HepG2 (cell line): ENCODE data around the gene C21orf58. TPM values are rescaled to one million over a fixed set of nuclear protein-coding genes. Genes with fewer than 3 reads are reported as not detected.
A peak's percentile ranks its signal among the peaks of the same experiment; 100 is the strongest.

Experiments
- ATF7-NPFF ChIP-seq: sonication (generic); formaldehyde crosslinking; IDR thresholded peaks from 2 replicates; pipeline ENCODE4 v1.8.1; 2023; ENCODE audit warnings: mild to moderate bottlenecking, low read depth, missing genetic modification reagents, moderate library complexity
- HDAC2 ChIP-seq: sonication (generic); formaldehyde crosslinking; IDR thresholded peaks from 2 replicates; pipeline ENCODE4 v1.4.0; 2020; ENCODE audit warnings: missing genetic modification reagents
- HNRNPL ChIP-seq: fragments of 200-400 bp; formaldehyde crosslinking; IDR thresholded peaks from 2 replicates; pipeline ENCODE4 v1.6.1; 2017; ENCODE audit warnings: mild to moderate bottlenecking, low read depth, low read length
- IRF2 ChIP-seq: IDR thresholded peaks from 2 replicates; pipeline ENCODE4 v1.6.1; 2018; ENCODE audit warnings: missing genetic modification reagents, missing compliant biosample characterization
- MXD4 ChIP-seq: IDR thresholded peaks from 2 replicates; pipeline ENCODE4 v1.6.1; 2016; ENCODE audit warnings: mild to moderate bottlenecking, missing biosample characterization, missing genetic modification reagents
- NFIC ChIP-seq: IDR thresholded peaks from 2 replicates; pipeline ENCODE4 v1.6.1; 2012; ENCODE audit warnings: mild to moderate bottlenecking, low read length, inconsistent platforms
- RARG ChIP-seq: sonication (generic); formaldehyde crosslinking; IDR thresholded peaks from 2 replicates; pipeline ENCODE4 v1.4.0; 2020; ENCODE audit warnings: low read depth, mild to moderate bottlenecking, missing genetic modification reagents
- RELA ChIP-seq: sonication (generic); formaldehyde crosslinking; IDR thresholded peaks from 2 replicates; pipeline ENCODE4 v1.4.0; 2020; ENCODE audit warnings: missing genetic modification reagents
- SALL2 ChIP-seq: sonication (generic); formaldehyde crosslinking; IDR thresholded peaks from 2 replicates; pipeline ENCODE4 v1.8.1; 2023; ENCODE audit warnings: mild to moderate bottlenecking, missing genetic modification reagents, inconsistent platforms
- TBP ChIP-seq: sonication (generic); formaldehyde crosslinking; IDR thresholded peaks from 2 replicates; pipeline ENCODE4 v1.5.0; 2020; ENCODE audit warnings: missing genetic modification reagents
- ZNF83 ChIP-seq: sonication (generic); formaldehyde crosslinking; IDR thresholded peaks from 2 replicates; pipeline ENCODE4 v1.4.0; 2020; ENCODE audit warnings: missing genetic modification reagents, mild to moderate bottlenecking, borderline replicate concordance
- polyA plus RNA-seq, 8 experiments: library from polyadenylated mRNA; depleted of rRNA in 3 of 8; stranded (reverse) in 7 of 8; unstranded in 1 of 8; fragments of >200 nt; fragmentation: Illumina TruSeq in 4 of 8; extraction: Trizol in 4 of 8; gene quantifications; 2 replicates each; pipeline versions ENCODE4 v1.2.1 to v1.2.3, GENCODE V29; 2011 to 2016; ENCODE audit warnings: low read depth in 4 of 8, missing spikeins in 1 of 8, mixed read lengths in 1 of 8; ENCODE audit not compliant: insufficient read depth in 1 of 8
- total RNA-seq, 5 experiments: library from RNA; depleted of rRNA; stranded (reverse); fragments of >200 nt; fragmentation: Illumina TruSeq; extraction: Trizol; gene quantifications; 2 replicates each; pipeline ENCODE4 v1.2.3, GENCODE V29; 2016; ENCODE audit warnings: low read depth in 1 of 5
- TF ChIP-seq, protein P1 (sequence below): sonication (generic); formaldehyde crosslinking; IDR thresholded peaks from 2 replicates; pipeline ENCODE4 v1.4.0; 2020; ENCODE audit warnings: mild to moderate bottlenecking, missing genetic modification reagents
- TF ChIP-seq, protein P2 (sequence below): sonication (generic); formaldehyde crosslinking; IDR thresholded peaks from 2 replicates; pipeline ENCODE4 v1.4.0; 2020; ENCODE audit warnings: missing genetic modification reagents, borderline replicate concordance
- TF ChIP-seq, protein P3 (sequence below): IDR thresholded peaks from 2 replicates; pipeline ENCODE4 v1.6.1; 2018; ENCODE audit warnings: missing genetic modification reagents, mild to moderate bottlenecking, missing compliant biosample characterization
- TF ChIP-seq, protein P4 (sequence below): sonication (generic); formaldehyde crosslinking; IDR thresholded peaks from 2 replicates; pipeline ENCODE4 v1.4.0; 2020; ENCODE audit warnings: mild to moderate bottlenecking, missing genetic modification reagents
- TF ChIP-seq, protein P5 (sequence below): sonication (generic); formaldehyde crosslinking; IDR thresholded peaks from 2 replicates; pipeline ENCODE4 v1.5.1; 2020; ENCODE audit warnings: mild to moderate bottlenecking, missing genetic modification reagents

Gene C21orf58
- total and polyA plus RNA-seq, 2 of the 13 experiments (the other 11 are each of a cell fraction or from before 2014, with no cell fraction given) = 3.5 to 6.8 TPM

DNA sequence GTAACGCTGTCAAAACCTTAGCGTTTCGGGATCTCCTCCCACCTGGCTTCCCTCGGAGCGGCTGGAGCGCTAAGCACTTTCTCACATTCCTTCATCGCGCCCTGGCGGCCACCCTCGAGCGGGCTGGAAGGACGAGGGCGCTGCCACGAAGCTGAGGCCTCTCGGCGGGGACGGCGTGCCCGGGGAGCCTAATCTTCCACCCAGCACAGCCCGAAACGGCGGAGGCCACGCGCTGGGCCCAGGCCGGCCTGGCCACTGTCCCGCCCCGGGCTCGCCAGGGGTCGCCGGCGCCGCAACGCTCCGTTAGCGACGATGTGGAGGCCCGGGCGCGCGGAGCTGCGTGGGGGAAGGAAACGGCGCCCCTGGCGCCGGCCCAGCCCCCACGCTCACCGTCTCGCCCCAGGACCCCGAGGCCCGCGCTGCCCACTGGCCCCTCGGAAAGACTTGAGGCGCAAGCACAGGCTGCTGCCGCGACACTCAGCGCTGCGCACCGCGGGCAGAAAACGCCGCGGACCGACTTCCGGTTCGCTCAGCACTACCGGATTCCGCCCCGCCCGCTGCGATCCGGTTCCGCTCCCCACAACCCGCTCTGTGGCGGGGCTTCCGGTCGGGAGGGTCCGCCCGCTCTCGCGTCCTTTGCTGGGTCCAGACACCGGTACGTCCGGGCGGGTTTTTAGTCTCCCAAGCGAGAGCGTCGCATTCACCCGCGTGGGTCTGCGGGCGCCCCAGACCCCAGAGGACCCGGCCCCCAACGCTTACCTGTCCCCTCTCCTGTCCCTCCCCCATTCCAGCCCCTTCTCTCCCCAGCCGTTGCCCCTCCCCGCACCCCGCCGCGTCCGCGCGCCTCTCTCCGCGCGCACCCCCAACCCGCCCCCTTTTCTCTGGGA lies 37.7 kb downstream of the C21orf58 start, which contains the start of gene YBEY (continued):
- TF ChIP-seq, protein P1, sequence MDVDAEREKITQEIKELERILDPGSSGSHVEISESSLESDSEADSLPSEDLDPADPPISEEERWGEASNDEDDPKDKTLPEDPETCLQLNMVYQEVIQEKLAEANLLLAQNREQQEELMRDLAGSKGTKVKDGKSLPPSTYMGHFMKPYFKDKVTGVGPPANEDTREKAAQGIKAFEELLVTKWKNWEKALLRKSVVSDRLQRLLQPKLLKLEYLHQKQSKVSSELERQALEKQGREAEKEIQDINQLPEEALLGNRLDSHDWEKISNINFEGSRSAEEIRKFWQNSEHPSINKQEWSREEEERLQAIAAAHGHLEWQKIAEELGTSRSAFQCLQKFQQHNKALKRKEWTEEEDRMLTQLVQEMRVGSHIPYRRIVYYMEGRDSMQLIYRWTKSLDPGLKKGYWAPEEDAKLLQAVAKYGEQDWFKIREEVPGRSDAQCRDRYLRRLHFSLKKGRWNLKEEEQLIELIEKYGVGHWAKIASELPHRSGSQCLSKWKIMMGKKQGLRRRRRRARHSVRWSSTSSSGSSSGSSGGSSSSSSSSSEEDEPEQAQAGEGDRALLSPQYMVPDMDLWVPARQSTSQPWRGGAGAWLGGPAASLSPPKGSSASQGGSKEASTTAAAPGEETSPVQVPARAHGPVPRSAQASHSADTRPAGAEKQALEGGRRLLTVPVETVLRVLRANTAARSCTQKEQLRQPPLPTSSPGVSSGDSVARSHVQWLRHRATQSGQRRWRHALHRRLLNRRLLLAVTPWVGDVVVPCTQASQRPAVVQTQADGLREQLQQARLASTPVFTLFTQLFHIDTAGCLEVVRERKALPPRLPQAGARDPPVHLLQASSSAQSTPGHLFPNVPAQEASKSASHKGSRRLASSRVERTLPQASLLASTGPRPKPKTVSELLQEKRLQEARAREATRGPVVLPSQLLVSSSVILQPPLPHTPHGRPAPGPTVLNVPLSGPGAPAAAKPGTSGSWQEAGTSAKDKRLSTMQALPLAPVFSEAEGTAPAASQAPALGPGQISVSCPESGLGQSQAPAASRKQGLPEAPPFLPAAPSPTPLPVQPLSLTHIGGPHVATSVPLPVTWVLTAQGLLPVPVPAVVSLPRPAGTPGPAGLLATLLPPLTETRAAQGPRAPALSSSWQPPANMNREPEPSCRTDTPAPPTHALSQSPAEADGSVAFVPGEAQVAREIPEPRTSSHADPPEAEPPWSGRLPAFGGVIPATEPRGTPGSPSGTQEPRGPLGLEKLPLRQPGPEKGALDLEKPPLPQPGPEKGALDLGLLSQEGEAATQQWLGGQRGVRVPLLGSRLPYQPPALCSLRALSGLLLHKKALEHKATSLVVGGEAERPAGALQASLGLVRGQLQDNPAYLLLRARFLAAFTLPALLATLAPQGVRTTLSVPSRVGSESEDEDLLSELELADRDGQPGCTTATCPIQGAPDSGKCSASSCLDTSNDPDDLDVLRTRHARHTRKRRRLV (CRISPR knock-in tag) = peak; percentile 73; the same call in 1 of the 2 replicates
- TF ChIP-seq RARG (CRISPR knock-in tag) (no peak), HDAC2 (CRISPR knock-in tag) (peak; percentile 82), NFIC (no peak), IRF2 (peak; percentile 89), ATF7-NPFF (CRISPR knock-in tag) (peak; percentile 87), ZNF83 (CRISPR knock-in tag) (peak; percentile 60; the same call in 1 of the 2 replicates), HNRNPL (0 out of 2 replicates have a peak, but pooled peaks have one; percentile 15), TBP (CRISPR knock-in tag) (peak; percentile 41; the same call in 1 of the 2 replicates), RELA (CRISPR knock-in tag) (no peak), MXD4 (CRISPR knock-in tag) (peak; percentile 78), SALL2 (CRISPR knock-in tag) (peak; percentile 91)
- TF ChIP-seq, protein P2, sequence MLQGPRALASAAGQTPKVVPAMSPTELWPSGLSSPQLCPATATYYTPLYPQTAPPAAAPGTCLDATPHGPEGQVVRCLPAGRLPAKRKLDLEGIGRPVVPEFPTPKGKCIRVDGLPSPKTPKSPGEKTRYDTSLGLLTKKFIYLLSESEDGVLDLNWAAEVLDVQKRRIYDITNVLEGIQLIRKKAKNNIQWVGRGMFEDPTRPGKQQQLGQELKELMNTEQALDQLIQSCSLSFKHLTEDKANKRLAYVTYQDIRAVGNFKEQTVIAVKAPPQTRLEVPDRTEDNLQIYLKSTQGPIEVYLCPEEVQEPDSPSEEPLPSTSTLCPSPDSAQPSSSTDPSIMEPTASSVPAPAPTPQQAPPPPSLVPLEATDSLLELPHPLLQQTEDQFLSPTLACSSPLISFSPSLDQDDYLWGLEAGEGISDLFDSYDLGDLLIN = 0 out of 2 replicates have a peak, but pooled peaks have one; percentile 53
- TF ChIP-seq, protein P3, sequence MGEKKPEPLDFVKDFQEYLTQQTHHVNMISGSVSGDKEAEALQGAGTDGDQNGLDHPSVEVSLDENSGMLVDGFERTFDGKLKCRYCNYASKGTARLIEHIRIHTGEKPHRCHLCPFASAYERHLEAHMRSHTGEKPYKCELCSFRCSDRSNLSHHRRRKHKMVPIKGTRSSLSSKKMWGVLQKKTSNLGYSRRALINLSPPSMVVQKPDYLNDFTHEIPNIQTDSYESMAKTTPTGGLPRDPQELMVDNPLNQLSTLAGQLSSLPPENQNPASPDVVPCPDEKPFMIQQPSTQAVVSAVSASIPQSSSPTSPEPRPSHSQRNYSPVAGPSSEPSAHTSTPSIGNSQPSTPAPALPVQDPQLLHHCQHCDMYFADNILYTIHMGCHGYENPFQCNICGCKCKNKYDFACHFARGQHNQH (CRISPR knock-in tag) = peak; percentile 55; the same call in 1 of the 2 replicates
- TF ChIP-seq, protein P4, sequence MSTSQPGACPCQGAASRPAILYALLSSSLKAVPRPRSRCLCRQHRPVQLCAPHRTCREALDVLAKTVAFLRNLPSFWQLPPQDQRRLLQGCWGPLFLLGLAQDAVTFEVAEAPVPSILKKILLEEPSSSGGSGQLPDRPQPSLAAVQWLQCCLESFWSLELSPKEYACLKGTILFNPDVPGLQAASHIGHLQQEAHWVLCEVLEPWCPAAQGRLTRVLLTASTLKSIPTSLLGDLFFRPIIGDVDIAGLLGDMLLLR (CRISPR knock-in tag) = peak; percentile 81; the same call in 1 of the 2 replicates
- TF ChIP-seq, protein P5, sequence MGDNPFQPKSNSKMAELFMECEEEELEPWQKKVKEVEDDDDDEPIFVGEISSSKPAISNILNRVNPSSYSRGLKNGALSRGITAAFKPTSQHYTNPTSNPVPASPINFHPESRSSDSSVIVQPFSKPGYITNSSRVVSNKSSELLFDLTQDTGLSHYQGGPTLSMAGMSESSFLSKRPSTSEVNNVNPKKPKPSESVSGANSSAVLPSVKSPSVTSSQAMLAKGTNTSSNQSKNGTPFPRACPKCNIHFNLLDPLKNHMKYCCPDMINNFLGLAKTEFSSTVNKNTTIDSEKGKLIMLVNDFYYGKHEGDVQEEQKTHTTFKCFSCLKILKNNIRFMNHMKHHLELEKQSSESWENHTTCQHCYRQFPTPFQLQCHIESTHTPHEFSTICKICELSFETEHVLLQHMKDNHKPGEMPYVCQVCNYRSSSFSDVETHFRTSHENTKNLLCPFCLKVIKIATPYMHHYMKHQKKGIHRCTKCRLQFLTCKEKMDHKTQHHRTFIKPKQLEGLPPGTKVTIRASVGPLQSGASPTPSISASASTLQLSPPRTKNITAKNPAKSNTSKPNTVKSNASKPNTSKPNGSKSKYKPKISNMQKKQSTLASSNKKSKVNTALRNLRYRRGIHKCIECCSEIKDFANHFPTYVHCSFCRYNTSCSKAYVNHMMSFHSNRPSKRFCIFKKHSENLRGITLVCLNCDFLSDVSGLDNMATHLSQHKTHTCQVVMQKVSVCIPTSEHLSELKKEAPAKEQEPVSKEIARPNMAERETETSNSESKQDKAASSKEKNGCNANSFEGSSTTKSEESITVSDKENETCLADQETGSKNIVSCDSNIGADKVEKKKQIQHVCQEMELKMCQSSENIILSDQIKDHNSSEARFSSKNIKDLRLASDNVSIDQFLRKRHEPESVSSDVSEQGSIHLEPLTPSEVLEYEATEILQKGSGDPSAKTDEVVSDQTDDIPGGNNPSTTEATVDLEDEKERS = peak; percentile 69; the same call in 1 of the 2 replicates
